ENCODE data around the gene CNPY3. TPM values are rescaled to one million over a fixed set of nuclear protein-coding genes. Genes with fewer than 3 reads are reported as not detected.

Gene CNPY3
- total RNA-seq, 1 donor = 33.3 TPM

DNA sequence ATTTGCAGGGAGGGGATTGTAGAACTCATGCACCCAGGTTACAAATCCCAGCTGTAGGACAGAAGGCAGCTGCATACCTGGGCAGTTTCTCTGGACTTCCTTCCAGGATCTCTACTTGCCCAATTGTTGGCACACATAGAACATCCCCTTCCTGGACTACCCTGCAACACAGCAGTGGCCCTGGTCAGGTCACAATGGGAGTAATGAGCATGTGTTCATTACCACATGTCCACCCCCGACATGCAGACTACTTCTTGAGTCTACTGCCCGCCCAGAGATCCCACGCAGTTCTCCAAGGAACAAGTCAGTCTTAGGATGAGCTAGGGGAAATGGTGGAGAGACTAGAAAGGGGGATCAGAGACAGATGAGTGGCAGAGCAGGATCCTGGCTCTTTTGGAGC lies 44.6 kb downstream of the CNPY3 start:
- H2AFZ ChIP-seq (ENCODE audit: low read length) = no peak overlapping the region
- peaks cover 13% of the 10 kb centered on the region for H3K4me1 ChIP-seq (ENCODE audit: insufficient read depth, low read length)
- peaks cover 10% of the 10 kb centered on the region for H4K20me1 ChIP-seq (ENCODE audit: insufficient read depth, low read length)
- H3K4me2 ChIP-seq (ENCODE audit: insufficient read depth, low read length) = no peak overlapping the region
- peaks cover 18% of the 10 kb centered on the region for H3K79me2 ChIP-seq (ENCODE audit: insufficient read depth, low read length)
- H3K36me3 ChIP-seq (ENCODE audit: insufficient read depth, low read length) = peaks cover 23% of the 10 kb centered on the region
- no peaks in the 10 kb centered on the region for H3K9me3 ChIP-seq (ENCODE audit: low read depth, low read length)
- TF ChIP-seq, protein P1, sequence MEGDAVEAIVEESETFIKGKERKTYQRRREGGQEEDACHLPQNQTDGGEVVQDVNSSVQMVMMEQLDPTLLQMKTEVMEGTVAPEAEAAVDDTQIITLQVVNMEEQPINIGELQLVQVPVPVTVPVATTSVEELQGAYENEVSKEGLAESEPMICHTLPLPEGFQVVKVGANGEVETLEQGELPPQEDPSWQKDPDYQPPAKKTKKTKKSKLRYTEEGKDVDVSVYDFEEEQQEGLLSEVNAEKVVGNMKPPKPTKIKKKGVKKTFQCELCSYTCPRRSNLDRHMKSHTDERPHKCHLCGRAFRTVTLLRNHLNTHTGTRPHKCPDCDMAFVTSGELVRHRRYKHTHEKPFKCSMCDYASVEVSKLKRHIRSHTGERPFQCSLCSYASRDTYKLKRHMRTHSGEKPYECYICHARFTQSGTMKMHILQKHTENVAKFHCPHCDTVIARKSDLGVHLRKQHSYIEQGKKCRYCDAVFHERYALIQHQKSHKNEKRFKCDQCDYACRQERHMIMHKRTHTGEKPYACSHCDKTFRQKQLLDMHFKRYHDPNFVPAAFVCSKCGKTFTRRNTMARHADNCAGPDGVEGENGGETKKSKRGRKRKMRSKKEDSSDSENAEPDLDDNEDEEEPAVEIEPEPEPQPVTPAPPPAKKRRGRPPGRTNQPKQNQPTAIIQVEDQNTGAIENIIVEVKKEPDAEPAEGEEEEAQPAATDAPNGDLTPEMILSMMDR (IDR thresholded peaks at IDR 0.05; ENCODE audit: extremely low read depth, low read depth, low read length) = no peak
- DNase-seq (ENCODE audit: insufficient read length, low spot score, missing footprints) = no peak
- H3K4me3 ChIP-seq (ENCODE audit: insufficient read depth, low read length) = no peak overlapping the region
- no peaks in the 10 kb centered on the region for H3K27me3 ChIP-seq (ENCODE audit: insufficient read depth, low read length)
- H3K27ac ChIP-seq (ENCODE audit: low read depth, low read length) = no peak overlapping the region

DNA sequence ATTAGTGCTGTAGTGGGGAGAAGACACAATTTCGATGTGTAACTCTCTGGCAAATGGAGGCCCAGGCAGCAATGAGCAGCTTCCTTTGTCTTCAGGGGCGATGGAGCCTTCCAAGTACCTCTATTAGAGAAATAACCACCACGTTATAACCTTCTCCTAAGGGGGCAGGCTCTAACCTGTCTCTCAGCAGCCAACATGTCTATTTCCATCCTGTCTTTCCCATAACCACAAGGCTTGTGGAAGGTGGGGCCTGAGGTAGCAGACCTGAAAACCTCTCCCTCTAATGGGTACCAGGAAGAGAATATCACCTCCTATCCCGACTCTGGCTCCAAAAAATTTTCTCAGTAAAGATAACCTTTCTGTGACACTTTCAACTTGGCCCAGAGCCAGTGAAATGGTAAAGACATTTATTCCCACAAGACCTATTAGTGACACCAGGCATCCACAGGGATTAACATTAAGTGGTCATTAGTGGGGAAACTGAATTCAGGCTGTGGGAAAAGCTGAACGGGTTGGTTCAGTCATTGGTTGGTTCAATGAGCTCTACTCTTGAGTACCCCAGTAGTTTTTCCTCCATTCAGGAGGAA lies 45.7 kb downstream of the CNPY3 start:
- Histone ChIP-seq H3K4me2 (ENCODE audit: insufficient read depth, low read length) (no peak overlapping the region), H3K27ac (ENCODE audit: low read depth, low read length) (no peak overlapping the region), H3K4me1 (ENCODE audit: insufficient read depth, low read length) (peaks cover 23% of the 10 kb centered on the region), H3K27me3 (ENCODE audit: insufficient read depth, low read length) (no peaks in the 10 kb centered on the region), H2AFZ (ENCODE audit: low read length) (no peak overlapping the region), H3K4me3 (ENCODE audit: insufficient read depth, low read length) (no peak overlapping the region), H3K79me2 (ENCODE audit: insufficient read depth, low read length) (peaks cover 23% of the 10 kb centered on the region), H3K36me3 (ENCODE audit: insufficient read depth, low read length) (peaks cover 12% of the 10 kb centered on the region), H4K20me1 (ENCODE audit: insufficient read depth, low read length) (peaks cover 10% of the 10 kb centered on the region), H3K9me3 (ENCODE audit: low read depth, low read length) (no peaks in the 10 kb centered on the region)
- no peak for DNase-seq (ENCODE audit: insufficient read length, low spot score, missing footprints)
- TF ChIP-seq, protein P1 (IDR thresholded peaks at IDR 0.05; ENCODE audit: extremely low read depth, low read depth, low read length) = no peak

GRCh38 chr6:42978487-42978838 lies 49.2 kb downstream of the CNPY3 start:
- H4K20me1 ChIP-seq (ENCODE audit: insufficient read depth, low read length) = peaks cover 4% of the 10 kb centered on the region
- H3K36me3 ChIP-seq (ENCODE audit: insufficient read depth, low read length) = peaks cover 7% of the 10 kb centered on the region
- peak overlapping the region; percentile 41 for H2AFZ ChIP-seq (ENCODE audit: low read length)
- H3K27me3 ChIP-seq (ENCODE audit: insufficient read depth, low read length) = no peaks in the 10 kb centered on the region
- peak overlapping the region; percentile 94 for H3K4me2 ChIP-seq (ENCODE audit: insufficient read depth, low read length)
- TF ChIP-seq, protein P1 (IDR thresholded peaks at IDR 0.05; ENCODE audit: extremely low read depth, low read depth, low read length) = no peak
- peak overlapping the region; percentile 92 for H3K4me3 ChIP-seq (ENCODE audit: insufficient read depth, low read length)
- H3K27ac ChIP-seq (ENCODE audit: low read depth, low read length) = peak overlapping the region; percentile 68
- peaks cover 23% of the 10 kb centered on the region for H3K79me2 ChIP-seq (ENCODE audit: insufficient read depth, low read length)
- DNase-seq (ENCODE audit: insufficient read length, low spot score, missing footprints) = peak; percentile 92
- H3K9me3 ChIP-seq (ENCODE audit: low read depth, low read length) = no peaks in the 10 kb centered on the region
- H3K4me1 ChIP-seq (ENCODE audit: insufficient read depth, low read length) = peaks cover 17% of the 10 kb centered on the region

GRCh38 chr6:42978839-42979522 lies 49.7 kb downstream of the CNPY3 start, which contains the start of gene PEX6:
Gene PEX6, minus strand, starts transcription at chr6:42979181. Its CDS starts 31 bp downstream, at chr6:42979150.
- H3K9me3 ChIP-seq (ENCODE audit: low read depth, low read length) = no peaks in the 10 kb centered on the region
- TF ChIP-seq, protein P1 (IDR thresholded peaks at IDR 0.05; ENCODE audit: extremely low read depth, low read depth, low read length) = no peak
- peak within 1 kb of the TSS; percentile 92 for H3K4me3 ChIP-seq (ENCODE audit: insufficient read depth, low read length)
- peak within 1 kb of the TSS; percentile 94 for H3K4me2 ChIP-seq (ENCODE audit: insufficient read depth, low read length)
- peaks cover 20% of the 10 kb centered on the region for H3K4me1 ChIP-seq (ENCODE audit: insufficient read depth, low read length)
- peak within 1 kb of the TSS; percentile 68 for H3K27ac ChIP-seq (ENCODE audit: low read depth, low read length)
- no peaks in the 10 kb centered on the region for H4K20me1 ChIP-seq (ENCODE audit: insufficient read depth, low read length)
- peaks cover 23% of the 10 kb centered on the region for H3K79me2 ChIP-seq (ENCODE audit: insufficient read depth, low read length)
- peak; percentile 96 for DNase-seq (ENCODE audit: insufficient read length, low spot score, missing footprints)
- H3K27me3 ChIP-seq (ENCODE audit: insufficient read depth, low read length) = no peaks in the 10 kb centered on the region
- peaks cover 7% of the 10 kb centered on the region for H3K36me3 ChIP-seq (ENCODE audit: insufficient read depth, low read length)
- H2AFZ ChIP-seq (ENCODE audit: low read length) = peak within 1 kb of the TSS; percentile 93

All from osteoblast (primary cell).